Vagina (tissue), 2 donors: ENCODE data around the gene CSNK1G3. TPM values are rescaled to one million over a fixed set of nuclear protein-coding genes. Genes with fewer than 3 reads are reported as not detected.

ENCODE experiments used
- DNase-seq, 2 donors: peaks; one replicate each; pipeline ENCODE4 v3.0.0-alpha.2; 2017; ENCODE audit errors: extremely low spot score in 2 of 2
- H3K27ac ChIP-seq: fragments of 200-600 bp; sonication (generic); one replicate; pipeline ENCODE4 v1.5.1; 2019
- H3K27me3 ChIP-seq: fragments of 200-600 bp; sonication (generic); one replicate; pipeline ENCODE4 v1.5.1; 2019
- H3K36me3 ChIP-seq, 2 donors: fragments of 200-600 bp; sonication (generic); one replicate each; pipeline ENCODE4 v1.5.1; 2017 to 2019
- H3K4me1 ChIP-seq: fragments of 200-600 bp; sonication (generic); one replicate; pipeline ENCODE4 v1.5.1; 2019
- H3K4me3 ChIP-seq, 2 donors: fragments of 200-600 bp; sonication (generic); 1 replicate in 1 of 2; 2 replicates in 1 of 2; pipeline ENCODE4 v1.5.1; 2016 to 2019
- H3K9me3 ChIP-seq: fragments of 200-600 bp; sonication (generic); one replicate; pipeline ENCODE4 v1.5.1; 2019
- CTCF ChIP-seq, 3 experiments: fragments of 450-650 bp in 2 of 3; fragments of 200-600 bp in 1 of 3; sonication (generic) in 1 of 3; IDR thresholded peaks; one replicate each; pipeline ENCODE4 v1.5.1; 2017 to 2019; ENCODE audit warnings: antibody characterized with exemption in 3 of 3, mild to moderate bottlenecking in 2 of 3, moderate library complexity in 2 of 3
- POLR2A ChIP-seq, 2 donors: fragments of 450-650 bp; IDR thresholded peaks; one replicate each; pipeline ENCODE4 v1.6.1; 2017; ENCODE audit warnings: antibody characterized with exemption in 2 of 2, mild to moderate bottlenecking in 2 of 2, moderate library complexity in 2 of 2
- POLR2AphosphoS5 ChIP-seq, 2 donors: sonication (generic); formaldehyde crosslinking; IDR thresholded peaks; one replicate each; pipeline ENCODE4 v1.9.0; 2017; ENCODE audit warnings: antibody characterized with exemption in 2 of 2, mild to moderate bottlenecking in 2 of 2, low read depth in 1 of 2; ENCODE audit not compliant: insufficient read depth in 1 of 2
- intact Hi-C: fragments of 100-400 bp; cut with DNase I; formaldehyde crosslinking; loops from one replicate; pipeline ENCODE4 v1.15.1; 2023
- total RNA-seq: library from RNA; depleted of rRNA; stranded (reverse); fragments of >200 nt; gene quantifications from one replicate; pipeline ENCODE4 v1.2.3, GENCODE V29; 2016

The CSNK1G3 gene
- total RNA-seq, 1 donor from 2014 or later: 34.4 TPM

- Histone ChIP-seq H3K4me1 (no peaks in the 10 kb centered on the region), H3K4me3 (no peak overlapping the region), H3K27ac (no peak overlapping the region), H3K9me3 (no peaks in the 10 kb centered on the region), H3K36me3 (no peaks in the 10 kb centered on the region), H3K27me3 (no peaks in the 10 kb centered on the region)
- intact Hi-C loops: no loop called here
- no peak for DNase-seq
- no peak for TF ChIP-seq POLR2A (IDR thresholded peaks at IDR 0.05)
- no peak for TF ChIP-seq POLR2AphosphoS5 (IDR thresholded peaks at IDR 0.05; ENCODE audit: insufficient read depth in 1 of 2, low read depth in 1 of 2)
- no peak for TF ChIP-seq CTCF (IDR thresholded peaks at IDR 0.05)
Measured at GRCh38 chr5:123605822-123606221, 93.8 kb downstream of the CSNK1G3 start.

GRCh38 chr5:123610209-123610608 lies 98.2 kb downstream of the CSNK1G3 start:
- Histone ChIP-seq H3K36me3 (peaks cover 0 to 7% of the 10 kb centered on the region in 2 donors), H3K4me3 (no peak overlapping the region), H3K9me3 (no peaks in the 10 kb centered on the region), H3K4me1 (no peaks in the 10 kb centered on the region), H3K27ac (no peak overlapping the region), H3K27me3 (no peaks in the 10 kb centered on the region)
- DNase-seq: no peak
- intact Hi-C loops: no loop called here
- TF ChIP-seq CTCF (IDR thresholded peaks at IDR 0.05) (no peak), POLR2A (IDR thresholded peaks at IDR 0.05) (no peak), POLR2AphosphoS5 (IDR thresholded peaks at IDR 0.05; ENCODE audit: insufficient read depth in 1 of 2, low read depth in 1 of 2) (no peak)

DNA sequence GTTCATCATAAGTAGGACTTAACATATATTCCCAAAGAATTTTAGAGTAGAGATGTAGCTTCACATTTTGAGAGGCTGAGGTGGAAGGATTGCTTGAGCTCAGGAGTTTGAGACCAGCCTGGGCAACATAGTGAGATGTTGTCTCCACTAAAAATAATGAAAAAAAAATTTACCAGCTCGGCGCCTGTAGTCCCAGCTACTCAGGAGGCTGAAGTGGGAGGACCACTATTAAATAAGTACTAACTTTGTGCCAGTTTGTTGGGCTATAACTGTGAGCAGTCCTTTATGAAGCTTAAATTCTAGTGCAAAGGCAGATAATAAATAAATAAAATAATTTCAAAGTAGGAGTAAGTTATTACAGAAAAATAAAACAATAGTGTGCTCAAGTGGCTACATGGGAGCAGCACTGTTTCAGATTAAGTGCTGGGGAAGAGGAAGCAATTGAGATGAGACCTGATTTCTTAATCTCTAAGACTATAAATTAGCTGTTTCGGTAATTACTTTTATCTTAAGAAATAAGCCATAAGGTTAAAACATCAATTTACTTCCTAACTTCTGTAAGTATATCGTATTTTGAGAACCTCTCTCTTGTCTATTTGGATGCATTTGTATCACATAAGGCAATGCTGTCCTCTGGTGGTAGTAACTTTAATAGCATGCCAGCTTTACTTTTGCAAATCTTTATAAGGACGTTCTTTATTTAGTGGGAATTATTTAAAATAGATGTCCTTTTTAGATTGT lies 98.9 kb downstream of the CSNK1G3 start:
- H3K27ac ChIP-seq: no peak overlapping the region
- TF ChIP-seq POLR2A (IDR thresholded peaks at IDR 0.05) (no peak), POLR2AphosphoS5 (IDR thresholded peaks at IDR 0.05; ENCODE audit: insufficient read depth in 1 of 2, low read depth in 1 of 2) (no peak), CTCF (IDR thresholded peaks at IDR 0.05) (peak; percentile 79 to 95 (median 87))
- H3K4me3 ChIP-seq: no peak overlapping the region
- H3K27me3 ChIP-seq: no peaks in the 10 kb centered on the region
- peaks cover 0 to 11% of the 10 kb centered on the region in 2 donors for H3K36me3 ChIP-seq
- intact Hi-C loops: no loop called here
- no peaks in the 10 kb centered on the region for H3K4me1 ChIP-seq
- H3K9me3 ChIP-seq: no peaks in the 10 kb centered on the region
- DNase-seq: no peak

- no peak for DNase-seq
- no peaks in the 10 kb centered on the region for H3K9me3 ChIP-seq
- TF ChIP-seq CTCF (IDR thresholded peaks at IDR 0.05): no peak
- no peak for TF ChIP-seq POLR2AphosphoS5 (IDR thresholded peaks at IDR 0.05; ENCODE audit: insufficient read depth in 1 of 2, low read depth in 1 of 2)
- TF ChIP-seq POLR2A (IDR thresholded peaks at IDR 0.05): no peak
- no peaks in the 10 kb centered on the region for H3K4me1 ChIP-seq
- no peak overlapping the region for H3K27ac ChIP-seq
- H3K36me3 ChIP-seq: peaks cover 0 to 11% of the 10 kb centered on the region in 2 donors
- no peaks in the 10 kb centered on the region for H3K27me3 ChIP-seq
- H3K4me3 ChIP-seq: no peak overlapping the region
- intact Hi-C loops: no loop called here
Measured at GRCh38 chr5:123611406-123611709, 99.4 kb downstream of the CSNK1G3 start.

GRCh38 chr5:123617561-123617960 lies 105.6 kb downstream of the CSNK1G3 start:
- Histone ChIP-seq H3K4me3 (no peak overlapping the region), H3K4me1 (no peaks in the 10 kb centered on the region), H3K27me3 (no peaks in the 10 kb centered on the region), H3K9me3 (no peaks in the 10 kb centered on the region), H3K36me3 (peaks cover 0 to 11% of the 10 kb centered on the region in 2 donors), H3K27ac (no peak overlapping the region)
- DNase-seq: no peak
- TF ChIP-seq POLR2A (IDR thresholded peaks at IDR 0.05) (no peak), CTCF (IDR thresholded peaks at IDR 0.05) (no peak), POLR2AphosphoS5 (IDR thresholded peaks at IDR 0.05; ENCODE audit: insufficient read depth in 1 of 2, low read depth in 1 of 2) (no peak)
- intact Hi-C loops: no loop called here
